Amygdala (tissue), 56 donors: Measurements from ENCODE around the gene CYSRT1.

Experiments used
- DNase-seq, 56 donors: peaks; one replicate each; lab custom pipeline; 2025; lab: John Stamatoyannopoulos, UW

The CYSRT1 gene

DNA sequence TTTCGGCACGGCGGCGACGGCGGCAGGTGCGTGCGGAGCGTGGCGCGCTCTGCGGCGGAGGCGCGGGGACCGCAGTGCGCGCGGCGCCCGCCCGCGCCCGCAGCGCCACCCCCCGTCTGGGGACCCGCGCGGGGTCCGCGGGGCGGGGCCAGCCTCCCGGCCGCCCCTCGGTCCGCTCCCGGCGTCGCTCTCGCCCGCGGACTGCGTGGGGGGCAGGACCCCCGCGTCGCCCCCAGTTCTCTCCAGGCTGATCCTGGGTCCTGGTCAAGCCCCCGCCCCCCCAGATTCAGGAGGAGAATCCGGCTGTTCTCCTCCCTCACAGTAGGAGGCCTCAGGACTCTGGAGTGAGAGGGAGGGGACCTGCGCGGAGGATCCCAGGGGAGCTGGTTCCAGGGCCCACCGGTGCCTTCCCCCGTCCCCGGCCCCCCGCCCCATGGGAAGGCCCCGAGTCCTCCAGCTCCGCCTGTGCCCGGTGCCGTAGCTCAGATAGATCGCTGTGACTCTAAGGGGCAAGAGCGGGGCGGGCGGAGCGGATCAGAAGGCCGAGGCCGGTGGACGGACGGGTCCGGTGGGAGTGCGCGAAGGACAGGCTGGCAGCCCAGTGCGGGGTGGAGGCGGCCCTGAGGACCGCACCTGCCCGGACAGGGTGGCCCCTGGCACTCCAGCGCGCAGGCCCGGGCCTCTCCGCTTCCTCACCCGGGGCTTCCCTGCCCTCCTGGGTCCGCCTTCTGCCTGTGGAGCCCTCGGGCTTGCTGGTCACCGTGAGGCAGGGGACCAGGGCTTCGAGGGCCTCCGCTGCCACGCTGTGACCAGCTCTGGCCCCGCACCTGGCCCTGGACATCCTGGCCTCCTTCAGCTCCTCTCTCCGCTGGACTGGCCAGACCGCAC lies 2.5 kb upstream of the CYSRT1 start, which contains the start of gene RNF208:
Gene RNF208 (minus strand): TSS at position 51 of the 888 bp plus-strand sequence. CDS start 1,028 bp downstream, outside the sequence.
- peak in 8 of 56 donors; percentile 24 to 62 (median 46) for DNase-seq

DNA sequence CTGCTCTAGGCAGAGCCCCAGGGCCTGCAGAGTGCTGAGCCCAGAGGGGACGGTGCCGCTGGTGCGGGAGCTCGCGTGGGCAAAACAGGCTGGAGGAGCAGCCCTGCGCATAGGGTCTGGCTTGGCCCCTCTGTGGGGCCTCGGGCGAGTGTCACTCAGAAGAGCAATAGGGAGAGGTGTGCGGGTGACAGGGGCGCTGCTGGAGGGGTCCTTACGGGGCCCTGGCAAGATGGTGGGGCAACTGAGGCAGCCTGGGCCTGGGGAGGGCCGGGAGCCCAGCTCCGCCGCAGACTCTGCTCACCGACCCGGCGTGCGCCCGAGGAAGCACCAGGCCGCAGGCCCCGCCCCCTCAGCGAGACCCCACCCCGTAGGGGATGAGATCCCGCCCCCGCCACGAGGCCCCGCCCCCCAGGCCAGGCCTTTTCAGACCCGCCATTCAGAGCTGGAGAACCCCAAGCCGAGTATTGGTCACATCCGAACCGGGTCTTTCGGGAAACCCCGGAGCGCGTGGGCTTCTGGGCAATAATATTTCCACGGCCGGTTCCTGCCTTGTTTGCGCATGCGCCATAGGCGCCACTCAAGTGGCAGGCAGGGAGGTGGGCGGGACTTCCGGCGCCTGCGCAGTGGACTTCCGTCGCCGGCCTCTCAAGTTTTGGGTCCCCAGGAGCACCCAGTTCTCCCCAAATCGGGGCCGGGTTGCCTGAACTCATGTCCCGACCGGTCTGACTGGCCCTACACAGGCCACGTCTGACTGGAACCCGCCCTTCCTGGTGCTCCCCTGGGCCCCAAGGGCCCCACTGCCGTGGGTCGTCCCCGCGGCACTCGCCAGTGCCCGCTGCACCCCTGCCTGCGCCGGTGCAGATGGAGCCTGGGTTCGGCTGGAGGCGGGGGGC lies 1.6 kb upstream of the CYSRT1 start:
- DNase-seq, result peak; percentile 76 to 100 (median 96)

DNA sequence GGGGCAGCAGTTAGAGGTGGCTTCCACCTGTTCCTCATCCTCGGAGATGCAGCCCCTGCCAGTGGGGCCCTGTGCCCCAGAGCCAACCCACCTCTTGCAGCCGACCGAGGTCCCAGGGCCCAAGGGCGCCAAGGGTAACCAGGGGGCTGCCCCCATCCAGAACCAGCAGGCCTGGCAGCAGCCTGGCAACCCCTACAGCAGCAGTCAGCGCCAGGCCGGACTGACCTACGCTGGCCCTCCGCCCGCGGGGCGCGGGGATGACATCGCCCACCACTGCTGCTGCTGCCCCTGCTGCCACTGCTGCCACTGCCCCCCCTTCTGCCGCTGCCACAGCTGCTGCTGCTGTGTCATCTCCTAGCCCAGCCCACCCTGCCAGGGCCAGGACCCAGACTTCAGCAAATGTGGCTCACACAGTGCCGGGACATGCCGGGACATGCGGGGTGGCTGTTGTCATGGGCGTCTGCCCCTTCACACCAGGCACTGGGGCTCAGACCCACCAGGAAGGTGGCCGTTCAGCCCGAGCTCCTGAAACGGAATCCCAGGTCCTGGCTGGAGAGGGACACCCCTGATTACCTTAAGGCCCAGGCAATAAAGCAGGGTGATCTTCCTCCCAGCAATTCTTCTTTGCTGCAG lies 841 bp downstream of the CYSRT1 start:
- DNase-seq, result no peak

DNA sequence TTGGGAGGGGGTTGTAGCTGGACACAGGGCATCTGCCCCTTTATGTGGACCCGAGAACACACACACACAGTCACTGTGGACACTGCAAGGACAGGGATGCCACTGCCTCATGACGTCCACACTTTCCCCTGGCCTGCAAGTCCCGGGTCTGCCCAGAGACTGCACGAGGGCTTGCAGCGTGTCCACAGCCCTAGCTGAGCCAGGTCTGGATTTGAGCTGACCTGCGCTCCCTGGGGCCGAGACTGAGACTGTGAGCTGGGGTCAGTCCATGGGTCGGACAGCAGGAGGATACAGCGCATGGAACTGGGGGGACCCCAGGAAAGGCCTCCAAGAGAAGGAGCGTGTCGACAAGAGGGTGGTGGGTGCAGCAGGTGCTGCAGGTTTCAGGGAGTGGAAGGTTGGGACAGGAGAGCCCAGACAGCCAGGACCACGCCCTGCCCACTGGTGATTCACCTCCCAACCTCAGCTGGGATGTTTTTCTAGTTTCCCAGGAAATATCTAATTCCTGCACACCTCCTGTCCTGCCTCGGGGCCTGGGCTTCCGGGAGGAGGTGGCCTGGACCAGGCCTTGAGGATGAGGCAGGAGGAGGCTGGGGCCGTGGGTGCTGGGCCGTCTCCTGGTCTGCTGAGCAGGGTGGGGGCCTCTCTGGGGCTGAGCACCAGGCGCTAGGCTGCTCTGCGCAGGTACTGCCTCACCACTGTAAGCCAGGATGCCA lies 1.5 kb downstream of the CYSRT1 start:
- no peak for DNase-seq

DNA sequence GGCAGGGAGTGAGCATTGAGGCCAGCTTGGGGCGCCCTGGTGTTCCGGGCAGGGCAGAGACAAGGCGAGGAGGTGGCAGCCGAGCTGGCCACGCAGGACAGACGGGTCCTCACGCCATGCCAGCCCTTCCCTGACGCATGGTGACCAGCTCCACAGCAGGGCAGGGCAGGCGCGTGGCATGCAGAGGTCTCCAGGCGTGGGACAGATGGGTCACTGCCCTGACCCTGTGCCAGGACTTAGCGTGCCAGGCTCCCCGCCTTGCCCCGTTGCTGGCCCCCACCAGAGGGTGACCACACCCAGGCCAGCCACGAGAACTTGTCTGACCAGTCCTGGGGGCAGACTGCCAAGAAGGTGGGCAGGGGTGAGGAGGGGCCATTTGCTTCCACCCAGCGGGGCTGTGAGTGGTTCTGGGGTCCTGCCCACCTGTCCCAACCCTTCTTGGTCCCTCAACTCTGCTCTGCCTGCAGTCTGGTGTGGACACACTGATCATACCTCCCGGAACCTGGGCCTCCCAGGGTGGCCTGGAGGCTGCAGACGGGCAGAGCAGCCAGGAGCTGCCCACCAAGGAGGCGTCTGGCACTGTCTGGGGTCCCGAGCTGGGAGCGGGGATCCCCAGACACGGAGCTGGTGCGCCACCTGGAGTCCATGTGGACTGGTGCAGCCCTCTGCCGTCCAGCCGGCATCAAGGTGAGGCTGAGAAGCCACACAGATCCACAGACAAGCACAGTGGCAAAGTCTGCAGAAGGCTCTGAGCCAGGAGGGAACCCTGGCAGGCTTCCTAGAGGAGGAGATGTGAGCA lies 2.3 kb downstream of the CYSRT1 start, which contains the start of gene RNF224:
Gene RNF224 (plus strand): TSS at position 449 of the 799 bp plus-strand sequence. CDS start 834 bp downstream, outside the sequence.
- peak in 43 of 56 donors; percentile 3 to 75 (median 43) for DNase-seq

DNA sequence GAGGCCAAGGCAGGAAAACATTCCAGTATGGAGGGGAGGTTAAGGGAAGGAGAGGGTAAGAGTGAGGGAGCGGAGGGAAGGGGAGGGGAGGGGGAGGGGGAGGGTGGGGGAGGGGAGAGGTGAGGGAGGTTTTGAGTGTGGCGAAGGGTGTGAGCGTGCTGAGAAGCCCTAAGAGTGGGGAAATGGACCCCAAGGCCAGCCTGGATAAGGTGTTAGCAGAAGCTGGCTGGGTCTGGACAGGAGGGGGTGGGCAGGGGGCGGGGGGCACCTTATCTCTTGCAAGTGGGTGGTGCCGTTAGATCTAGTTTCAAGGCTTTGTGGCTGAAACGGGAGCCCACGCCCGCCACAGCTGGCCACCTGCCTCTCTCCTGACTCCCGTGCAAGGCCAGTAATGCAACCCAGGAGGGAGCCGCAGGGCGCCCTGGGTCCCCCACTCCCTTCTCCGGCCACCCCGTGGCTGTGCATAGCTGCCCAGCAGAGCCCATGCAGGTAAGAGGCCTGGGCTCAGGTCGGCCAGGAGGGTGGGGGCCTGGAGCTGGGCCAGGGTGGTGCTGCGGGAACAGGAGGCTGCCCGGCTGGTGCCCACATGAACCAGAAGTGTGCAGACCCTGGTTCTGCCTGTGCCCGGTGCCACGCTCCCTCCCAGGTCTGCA lies 3.0 kb downstream of the CYSRT1 start:
- no peak for DNase-seq

DNA sequence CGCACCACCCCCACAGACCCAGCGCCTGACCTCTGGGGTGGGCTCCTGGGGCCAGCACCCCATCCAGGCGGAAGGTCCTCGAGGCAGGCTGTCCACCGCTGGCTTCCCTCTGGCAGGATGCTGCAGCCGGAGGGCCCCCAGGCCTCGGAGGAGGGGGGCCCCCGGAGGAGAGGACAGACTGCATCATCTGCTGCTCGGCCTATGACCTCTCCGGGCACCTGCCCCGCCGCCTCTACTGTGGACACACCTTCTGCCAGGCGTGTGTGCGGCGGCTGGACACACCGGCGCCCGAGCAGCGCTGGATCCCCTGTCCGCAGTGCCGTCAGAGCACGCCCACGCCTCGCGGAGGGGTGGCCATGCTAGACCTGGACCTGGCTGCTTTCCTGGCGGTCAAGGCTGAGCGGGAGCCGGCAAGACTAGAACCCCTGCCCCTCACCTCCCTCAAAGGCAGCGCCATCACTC lies 3.6 kb downstream of the CYSRT1 start:
- no peak for DNase-seq

DNA sequence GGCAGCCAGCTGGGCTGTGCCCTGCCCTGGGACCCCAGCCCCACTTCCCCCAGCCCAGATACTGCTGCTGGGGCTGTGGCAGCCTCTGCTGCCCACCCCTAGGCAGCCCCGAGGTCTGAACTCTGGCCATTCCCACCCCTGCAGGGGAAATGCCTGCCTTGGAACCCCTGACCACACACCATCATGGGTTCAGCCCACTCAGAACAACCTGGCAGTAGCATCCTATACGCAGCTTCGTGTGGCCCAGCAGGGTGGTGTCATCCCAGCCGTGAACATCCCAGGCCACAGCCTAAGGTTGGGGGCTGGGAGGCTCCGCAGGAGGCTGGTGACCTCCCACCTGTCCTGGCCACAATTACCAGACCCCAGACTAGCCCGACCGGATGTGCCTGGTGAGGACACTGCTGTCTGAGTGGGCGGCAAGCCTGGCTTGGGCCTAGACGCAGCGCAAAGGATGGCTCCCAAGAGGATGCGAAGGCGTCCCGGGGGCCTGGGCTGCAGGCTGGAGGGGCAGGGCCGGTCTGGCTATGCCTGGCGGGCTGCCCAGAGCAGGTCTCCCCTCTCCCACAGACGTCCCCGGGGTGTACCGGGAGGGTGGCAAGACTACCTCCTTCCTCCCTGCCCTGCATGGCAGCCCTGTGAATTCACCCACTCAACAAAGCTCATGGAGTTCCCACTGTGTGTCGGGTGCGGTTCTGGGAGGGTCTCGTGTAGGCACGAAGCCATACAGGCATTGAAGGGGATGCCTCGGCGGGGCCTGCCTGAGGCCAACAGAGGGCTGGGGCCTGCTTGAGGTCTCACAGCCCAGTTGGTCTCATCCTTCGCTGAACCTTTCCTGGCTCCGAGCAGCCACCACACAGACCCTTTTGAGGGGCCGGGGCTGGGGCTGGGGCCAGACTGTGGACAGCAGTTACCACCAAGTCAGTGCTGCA lies 4.3 kb downstream of the CYSRT1 start:
- DNase-seq, result no peak

DNA sequence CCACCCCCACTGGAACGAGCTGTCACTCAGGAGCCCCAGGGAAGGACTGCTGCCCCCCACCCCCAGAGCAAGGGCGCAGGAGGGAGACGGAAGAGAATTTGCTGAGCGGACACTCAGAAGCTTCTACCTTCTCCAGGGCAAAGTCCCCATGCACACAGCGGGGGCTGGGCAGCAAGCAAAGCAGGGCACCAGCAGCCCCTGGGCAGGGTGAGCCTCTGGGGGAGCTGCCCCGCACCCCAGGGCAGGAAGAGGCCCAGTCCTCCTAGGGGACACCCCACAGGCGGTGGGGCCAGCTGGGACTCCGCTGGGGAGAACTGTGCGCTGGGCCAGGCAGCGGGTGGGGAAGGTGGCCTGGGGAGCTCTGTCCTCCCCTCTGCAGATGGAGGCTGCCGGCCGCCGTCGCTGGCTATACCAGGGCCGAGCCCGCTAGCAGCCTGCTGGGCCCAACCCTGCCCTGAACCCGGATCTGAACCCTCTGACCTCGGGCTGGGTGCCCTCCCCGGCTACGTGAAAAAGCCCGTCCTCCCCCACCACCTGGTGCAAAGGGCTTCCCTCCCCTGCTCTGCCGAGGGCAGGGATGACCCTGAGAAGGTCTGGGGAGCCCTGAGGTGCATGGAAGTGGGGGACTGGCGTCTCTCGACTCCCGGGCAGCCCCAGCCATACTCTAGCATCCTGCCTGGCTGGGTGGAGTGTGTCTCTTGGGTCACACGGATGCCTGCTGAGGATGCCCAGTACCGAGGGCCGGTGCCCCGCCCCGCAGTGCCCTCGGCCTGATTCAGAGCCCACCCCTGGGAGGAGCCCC lies 5.1 kb downstream of the CYSRT1 start:
- no peak for DNase-seq

DNA sequence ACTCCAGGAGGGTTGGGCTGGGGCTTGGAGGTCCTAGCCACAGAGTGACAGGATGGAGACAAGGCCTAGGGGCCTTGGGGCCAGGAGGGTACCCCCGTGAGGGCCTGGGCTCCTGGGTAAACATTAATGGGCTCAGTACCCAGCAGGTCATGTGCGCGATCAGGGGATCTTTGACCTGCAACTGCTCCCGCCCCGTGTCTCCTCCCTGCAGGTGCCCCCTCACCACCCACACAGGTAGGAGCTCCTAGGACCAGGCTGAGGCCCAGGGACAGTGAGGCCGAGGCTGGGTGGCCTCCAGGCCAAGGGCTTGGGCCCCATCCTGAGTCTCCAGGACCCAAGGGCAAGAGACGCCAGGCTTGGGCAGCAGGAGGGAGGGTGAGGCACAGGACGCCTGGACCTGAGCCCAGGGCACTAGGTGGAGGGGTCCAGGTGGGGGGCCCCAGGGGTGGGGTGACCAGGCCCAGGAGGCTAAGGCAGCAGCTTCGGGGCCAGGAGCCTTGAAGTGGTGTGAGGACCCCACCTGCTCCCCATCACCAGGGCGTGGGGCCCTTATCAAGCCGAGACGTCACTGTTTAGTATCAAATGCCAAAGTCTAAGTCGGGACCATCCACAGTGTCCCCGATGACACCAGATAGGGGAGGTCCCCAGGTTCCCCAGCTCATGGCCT lies 5.9 kb downstream of the CYSRT1 start, which contains the start of gene SLC34A3:
Gene SLC34A3 (plus strand): TSS at position 197 of the 667 bp plus-strand sequence. CDS start 802 bp downstream, outside the sequence.
- no peak for DNase-seq

DNA sequence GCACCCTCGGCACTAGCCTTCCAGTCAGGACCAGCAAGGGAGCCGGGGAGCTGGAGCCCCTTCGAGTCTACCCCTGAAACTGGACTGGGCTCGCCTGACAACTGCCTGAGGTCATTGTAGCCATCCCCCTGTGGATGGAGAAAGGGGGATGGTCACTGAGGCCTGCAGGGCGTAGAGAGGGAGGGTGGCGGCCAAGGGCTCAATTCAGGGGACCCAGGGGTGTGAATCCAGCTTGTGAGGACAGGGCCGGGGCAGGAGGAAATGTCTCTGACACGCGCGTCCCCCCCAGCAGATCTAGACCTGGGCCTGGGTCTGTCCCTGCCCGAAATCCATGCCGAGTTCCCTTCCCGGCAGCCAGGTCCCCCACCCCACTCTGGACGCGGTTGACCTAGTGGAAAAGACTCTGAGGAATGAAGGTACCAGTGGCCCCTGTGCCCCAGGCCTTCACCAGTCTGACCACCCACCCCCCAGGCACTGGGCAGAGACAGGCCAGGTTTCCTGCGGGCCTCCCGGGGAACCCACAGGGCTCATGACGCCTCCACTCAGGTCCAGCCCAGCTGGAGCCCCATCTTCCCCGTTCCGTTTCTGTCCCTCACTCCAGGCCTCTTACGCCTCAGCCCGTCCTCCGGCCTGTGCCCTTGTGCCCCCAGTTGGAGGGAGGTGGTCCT lies 6.5 kb downstream of the CYSRT1 start:
- no peak for DNase-seq

DNA sequence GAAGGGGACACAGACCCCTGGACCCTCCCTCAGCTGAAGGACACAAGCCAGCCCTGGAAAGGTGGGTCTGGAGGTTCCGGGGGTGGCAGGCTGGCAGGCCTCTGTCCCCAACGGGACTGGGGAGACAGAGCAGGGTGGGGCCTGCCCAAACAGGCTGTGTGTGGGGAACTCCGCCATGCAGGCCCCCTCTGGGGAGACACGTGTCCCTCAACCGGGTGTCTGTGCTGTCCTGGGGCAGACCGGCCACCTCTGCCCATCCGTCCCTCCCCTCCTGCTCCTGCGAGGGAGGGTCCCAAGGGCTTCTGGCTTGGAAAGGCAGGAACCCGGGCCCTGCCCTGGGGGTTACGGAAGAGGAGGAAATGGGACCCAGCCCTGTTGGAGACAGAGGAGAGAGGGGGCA lies 7.1 kb downstream of the CYSRT1 start:
- DNase-seq, result no peak

DNA sequence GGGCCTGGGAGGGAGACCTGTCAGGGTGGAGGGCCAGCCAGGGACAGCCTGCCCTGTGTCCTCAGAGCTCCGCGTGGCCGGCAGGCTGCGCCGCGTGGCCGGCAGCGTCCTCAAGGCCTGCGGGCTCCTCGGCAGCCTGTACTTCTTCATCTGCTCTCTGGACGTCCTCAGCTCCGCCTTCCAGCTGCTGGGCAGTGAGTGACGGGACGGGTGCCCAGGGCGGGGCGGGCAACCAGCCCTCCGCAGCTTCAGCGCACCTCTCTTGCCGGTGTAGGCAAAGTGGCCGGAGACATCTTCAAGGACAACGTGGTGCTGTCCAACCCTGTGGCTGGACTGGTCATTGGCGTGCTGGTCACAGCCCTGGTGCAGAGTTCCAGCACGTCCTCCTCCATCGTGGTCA lies 7.5 kb downstream of the CYSRT1 start:
- DNase-seq, result no peak

DNA sequence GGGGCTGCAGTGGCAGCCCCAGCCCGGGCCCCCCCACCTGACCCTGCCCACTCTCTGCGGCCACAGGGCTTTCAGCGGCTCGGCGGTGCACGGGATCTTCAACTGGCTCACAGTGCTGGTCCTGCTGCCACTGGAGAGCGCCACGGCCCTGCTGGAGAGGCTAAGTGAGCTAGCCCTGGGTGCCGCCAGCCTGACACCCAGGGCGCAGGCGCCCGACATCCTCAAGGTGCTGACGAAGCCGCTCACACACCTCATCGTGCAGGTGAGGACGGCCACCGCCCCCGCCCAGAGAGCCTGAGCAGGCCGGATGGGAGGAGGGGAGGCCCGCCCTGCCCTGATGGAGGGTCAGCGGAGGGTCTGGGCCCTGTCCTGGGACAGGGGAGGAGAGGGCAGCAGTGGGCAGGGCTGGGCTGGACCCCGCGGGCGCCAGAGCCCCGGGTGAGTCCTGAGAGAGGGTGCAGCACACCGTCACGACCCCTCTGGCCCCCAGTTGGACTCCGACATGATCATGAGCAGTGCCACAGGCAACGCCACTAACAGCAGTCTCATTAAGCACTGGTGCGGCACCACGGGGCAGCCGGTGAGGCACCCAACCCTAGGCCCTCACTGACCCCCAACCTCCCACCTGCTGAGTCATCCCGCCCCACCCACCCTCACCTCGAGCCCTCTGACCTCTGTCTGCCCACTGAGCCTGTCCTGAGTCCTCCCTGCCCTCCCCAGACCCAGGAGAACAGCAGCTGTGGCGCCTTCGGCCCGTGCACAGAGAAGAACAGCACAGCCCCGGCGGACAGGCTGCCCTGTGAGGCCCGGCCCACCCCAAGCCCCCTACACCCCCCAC lies 8.4 kb downstream of the CYSRT1 start:
- no peak for DNase-seq
